Motor neuron (in vitro differentiated cells): ENCODE results near the gene YY2. TPM values are rescaled to one million over a fixed set of nuclear protein-coding genes. Genes with fewer than 3 reads are reported as not detected.
A peak's percentile ranks its signal among the peaks of the same experiment; 100 is the strongest.
"Not testable (repeated sequence)": the region's sequence is repeated elsewhere in the genome, so short reads cannot be mapped to it uniquely, and the experiment has no call there.

ENCODE experiments used
- ATAC-seq, 8 experiments: fragments of 200-7000 bp; cut with Tn5 transposase; replicated peaks in 6 of 8; 2 replicates each; pipeline ENCODE4 v1.8.0; 2021; ENCODE audit warnings: mild to moderate bottlenecking in 8 of 8, moderate library complexity in 8 of 8
- H3K27ac ChIP-seq, 2 donors: fragments of 250-450 bp; sonication (Bioruptor Pico); 2 replicates each; pipeline ENCODE4 v1.9.0; 2021; ENCODE audit warnings: antibody characterized with exemption in 2 of 2, mild to moderate bottlenecking in 2 of 2, moderate library complexity in 1 of 2
- H3K4me1 ChIP-seq, 2 donors: fragments of 250-450 bp; sonication (Bioruptor Pico); replicated peaks in 1 of 2; 2 replicates each; pipeline ENCODE4 v1.6.1; 2021; ENCODE audit warnings: antibody characterized with exemption in 2 of 2, mild to moderate bottlenecking in 2 of 2, moderate library complexity in 1 of 2
- H3K4me3 ChIP-seq, 5 donors: fragments of 250-450 bp; sonication (Bioruptor Pico); 2 replicates each; pipeline ENCODE4 v1.9.0; 2021; ENCODE audit warnings: antibody characterized with exemption in 5 of 5, mild to moderate bottlenecking in 5 of 5, moderate library complexity in 4 of 5
- WGBS, 10 experiments: fragments of 450-650 bp; shearing (Covaris generic); methylation state at CpG; one replicate each; pipeline ENCODE4 v1.0.0; 2022; 5-methylcytosine and 5-hydroxymethylcytosine counted together
- in situ Hi-C, 9 experiments: fragments of 400-800 bp; cut with MboI; loops; one replicate each; pipeline ENCODE4 v1.15.0; 2021; ENCODE audit warnings: low sequenced_read_pairs in 9 of 9, low pct_unique_long_range_greater_than_20kb in 2 of 9; ENCODE audit not compliant: unreplicated experiment in 9 of 9
- total RNA-seq, 8 experiments: library from RNA; unstranded; fragments of 300-600 nt; gene quantifications; 2 replicates each; pipeline versions ENCODE4 v1.2.3 to v1.2.4, GENCODE V29; 2022

The YY2 gene
- total RNA-seq, 8 experiments from 2014 or later, result 0.73 to 6.4 (median 1.6) TPM

GRCh38 chrX:21843179-21843578 lies 12.6 kb upstream of the YY2 start:
- 29 to 80% (median 60%) methylated on average over 1 to 5 of the region's 5 CpGs; no CpG with 5 or more reads in 4 of the 10 experiments for WGBS, 10 experiments
- H3K27ac ChIP-seq, result no peak overlapping the region
- no peak for ATAC-seq
- in situ Hi-C loops, result no loop called here
- no peak overlapping the region for H3K4me3 ChIP-seq
- H3K4me1 ChIP-seq, result no peaks in the 10 kb centered on the region

DNA sequence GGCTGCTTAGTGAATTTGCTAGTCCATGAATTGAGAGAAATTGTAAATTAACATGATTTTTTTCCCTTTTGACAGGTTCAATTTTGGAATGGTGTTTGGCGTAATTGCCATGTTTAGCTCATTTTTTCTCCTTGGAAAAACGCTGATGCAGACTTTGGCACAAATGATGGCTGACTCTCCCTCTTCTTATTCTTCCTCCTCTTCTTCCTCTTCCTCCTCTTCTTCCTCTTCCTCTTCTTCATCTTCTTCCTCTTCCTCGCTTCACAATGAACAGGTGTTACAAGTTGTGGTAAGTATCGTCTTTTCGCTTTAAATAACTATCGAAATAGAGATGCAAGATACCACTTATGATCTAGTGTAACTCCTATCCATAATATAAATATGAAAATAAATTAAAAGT lies 10.7 kb upstream of the YY2 start:
- Histone ChIP-seq H3K4me3 (no peak overlapping the region), H3K4me1 (no peaks in the 10 kb centered on the region), H3K27ac (no peak overlapping the region)
- ATAC-seq, result no peak
- WGBS, 10 experiments, result 41 to 100% (median 94%) methylated on average over 2 to 6 of the region's 6 CpGs; no CpG with 5 or more reads in 2 of the 10 experiments
- in situ Hi-C loops, result no loop called here

- H3K27ac ChIP-seq, result no peak overlapping the region
- in situ Hi-C loops, result no loop called here
- no peak overlapping the region for H3K4me3 ChIP-seq
- no peaks in the 10 kb centered on the region for H3K4me1 ChIP-seq
- peak in 1 of 8 experiments; percentile 53 for ATAC-seq
- 33 to 67% methylated on average over 1 of the region's 1 CpG; no CpG with 5 or more reads in 8 of the 10 experiments for WGBS, 10 experiments
These were observed 8.4 kb upstream of the YY2 start for GRCh38 chrX:21847342-21847741.

GRCh38 chrX:21853578-21853977 lies 2.2 kb upstream of the YY2 start:
- H3K4me1 ChIP-seq, result no peaks in the 10 kb centered on the region
- no peak for ATAC-seq
- in situ Hi-C loops, result no loop called here
- no peak overlapping the region for H3K4me3 ChIP-seq
- no peak overlapping the region for H3K27ac ChIP-seq

DNA sequence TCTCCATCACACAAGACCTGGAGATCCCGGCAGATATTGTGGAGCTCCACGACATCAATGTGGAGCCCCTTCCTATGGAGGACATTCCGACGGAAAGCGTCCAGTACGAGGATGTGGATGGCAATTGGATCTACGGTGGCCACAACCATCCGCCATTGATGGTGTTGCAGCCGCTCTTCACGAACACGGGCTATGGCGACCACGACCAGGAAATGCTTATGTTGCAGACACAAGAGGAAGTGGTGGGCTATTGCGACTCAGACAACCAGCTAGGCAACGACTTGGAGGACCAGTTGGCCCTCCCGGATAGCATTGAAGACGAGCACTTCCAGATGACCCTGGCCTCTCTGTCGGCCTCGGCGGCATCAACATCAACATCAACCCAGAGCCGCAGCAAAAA lies 717 bp downstream of the YY2 start:
- WGBS, 10 experiments, result 100% methylated on average over 1 to 6 of the region's 21 CpGs; no CpG with 5 or more reads in 5 of the 10 experiments
- Histone ChIP-seq H3K27ac (no peak overlapping the region), H3K4me1 (no peaks in the 10 kb centered on the region), H3K4me3 (no peak overlapping the region)
- in situ Hi-C loops, result no loop called here
- no peak for ATAC-seq

DNA sequence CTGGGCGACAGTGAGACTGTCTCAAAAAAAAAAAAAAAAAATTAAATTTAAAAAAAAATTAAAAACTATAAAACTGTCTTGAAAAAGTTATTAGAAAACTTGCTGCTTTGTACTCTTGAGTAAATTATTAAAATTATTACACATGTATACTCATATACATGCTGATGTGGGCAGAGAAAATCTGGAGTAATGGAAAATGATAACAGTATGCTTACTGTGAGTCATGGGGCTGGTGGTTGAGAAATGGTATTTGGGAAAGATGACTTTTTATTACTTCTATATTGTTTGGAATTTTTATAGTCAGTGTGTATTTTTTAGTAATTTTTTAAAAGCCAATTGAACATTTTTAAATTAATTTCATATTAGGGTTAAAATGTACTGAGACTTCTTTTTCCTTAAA lies 7.5 kb downstream of the YY2 start:
- no peak for ATAC-seq
- Histone ChIP-seq H3K27ac (no peak overlapping the region), H3K4me1 (no peaks in the 10 kb centered on the region), H3K4me3 (no peak overlapping the region)
- 75 to 100% methylated on average over 1 of the region's 1 CpG; no CpG with 5 or more reads in 8 of the 10 experiments for WGBS, 10 experiments
- in situ Hi-C loops, result no loop called here

DNA sequence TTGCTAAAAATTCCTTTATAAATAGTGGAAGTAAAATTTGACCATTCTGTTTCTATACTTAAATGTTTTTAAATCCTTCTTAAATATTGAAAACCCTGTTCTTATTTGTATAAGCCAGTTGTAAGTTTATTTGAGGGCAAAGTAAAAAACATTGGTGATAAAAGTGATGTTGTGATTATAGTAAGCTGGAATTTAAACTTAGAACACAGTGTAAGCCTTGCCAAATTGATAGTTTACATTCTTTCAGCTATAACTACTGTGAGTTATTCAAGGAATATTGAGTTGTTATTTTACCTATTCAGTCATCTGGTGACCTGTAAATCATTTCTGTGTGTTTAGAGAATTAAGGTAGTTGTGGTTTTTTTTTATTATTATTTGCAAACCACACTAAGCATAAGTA lies 9.6 kb downstream of the YY2 start:
- in situ Hi-C loops, result no loop called here
- ATAC-seq, result no peak
- no peak overlapping the region for H3K27ac ChIP-seq

GRCh38 chrX:21870494-21870893 lies 14.7 kb downstream of the YY2 start:
- no peak overlapping the region for H3K27ac ChIP-seq
- in situ Hi-C loops, result no loop called here
- H3K4me1 ChIP-seq, result no peaks in the 10 kb centered on the region
- 55 to 100% (median 57%) methylated on average over 1 of the region's 1 CpG; no CpG with 5 or more reads in 7 of the 10 experiments for WGBS, 10 experiments
- H3K4me3 ChIP-seq, result no peak overlapping the region
- ATAC-seq, result no peak

More for the DNA sequence above, 9.6 kb downstream of the YY2 start:
- Histone ChIP-seq H3K4me3 (no peak overlapping the region), H3K4me1 (no peaks in the 10 kb centered on the region)

DNA sequence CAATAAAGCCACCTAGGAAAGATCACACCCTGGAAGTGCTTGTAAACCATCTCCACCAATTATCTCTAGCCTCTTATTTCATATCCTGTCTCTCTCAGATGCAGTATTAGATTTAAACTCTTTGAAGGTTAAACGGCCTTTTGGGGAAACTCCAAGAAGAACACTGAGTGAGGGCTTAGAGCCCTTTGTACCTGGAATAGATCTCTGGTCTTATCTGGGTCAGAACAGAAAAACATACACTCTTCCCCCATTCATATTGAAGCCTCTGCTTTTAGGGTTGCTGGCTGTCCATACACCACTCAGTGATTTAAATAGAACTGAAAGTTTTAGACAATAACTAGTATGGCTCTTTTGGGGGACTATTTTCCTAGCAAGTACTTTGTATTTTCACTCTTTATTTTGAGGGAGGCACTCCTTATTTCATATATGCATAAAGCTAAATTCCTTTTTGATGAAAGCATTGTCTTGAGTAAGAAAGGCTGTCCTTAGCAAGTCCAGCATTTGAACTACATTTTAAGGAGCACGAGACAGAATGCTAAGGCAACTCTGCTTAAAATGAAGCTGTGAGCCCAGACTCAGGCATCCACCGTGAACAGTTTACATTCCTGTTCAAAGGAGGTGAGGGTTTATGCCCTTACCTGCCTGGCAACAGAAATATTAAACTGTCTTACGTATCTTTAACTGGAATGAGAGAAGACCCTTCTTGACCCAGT lies 17.4 kb downstream of the YY2 start:
- in situ Hi-C loops, result no loop called here
- H3K4me1 ChIP-seq, result no peaks in the 10 kb centered on the region
- no peak overlapping the region for H3K4me3 ChIP-seq
- no peak overlapping the region for H3K27ac ChIP-seq
- peak in 2 of 8 experiments; percentile 75 to 78 for ATAC-seq
- WGBS, 10 experiments, result 0 to 51% (median 13%) methylated on average over 1 to 3 of the region's 4 CpGs; no CpG with 5 or more reads in 6 of the 10 experiments

- H3K4me1 ChIP-seq, H3K4me3 ChIP-seq, H3K27ac ChIP-seq, ATAC-seq, in situ Hi-C loops: not testable (repeated sequence)
- 60 to 67% methylated on average over 3 of the region's 3 CpGs; no CpG with 5 or more reads in 8 of the 10 experiments for WGBS, 10 experiments
These were observed 18.4 kb downstream of the YY2 start for GRCh38 chrX:21874182-21874581.

GRCh38 chrX:21875013-21875412 lies 19.2 kb downstream of the YY2 start:
- H3K27ac ChIP-seq, result no peak overlapping the region
- H3K4me3 ChIP-seq, result no peak overlapping the region
- no peaks in the 10 kb centered on the region for H3K4me1 ChIP-seq
- in situ Hi-C loops, result no loop called here
- no peak for ATAC-seq
- 20 to 89% (median 50%) methylated on average over 1 of the region's 1 CpG; no CpG with 5 or more reads in 7 of the 10 experiments for WGBS, 10 experiments

DNA sequence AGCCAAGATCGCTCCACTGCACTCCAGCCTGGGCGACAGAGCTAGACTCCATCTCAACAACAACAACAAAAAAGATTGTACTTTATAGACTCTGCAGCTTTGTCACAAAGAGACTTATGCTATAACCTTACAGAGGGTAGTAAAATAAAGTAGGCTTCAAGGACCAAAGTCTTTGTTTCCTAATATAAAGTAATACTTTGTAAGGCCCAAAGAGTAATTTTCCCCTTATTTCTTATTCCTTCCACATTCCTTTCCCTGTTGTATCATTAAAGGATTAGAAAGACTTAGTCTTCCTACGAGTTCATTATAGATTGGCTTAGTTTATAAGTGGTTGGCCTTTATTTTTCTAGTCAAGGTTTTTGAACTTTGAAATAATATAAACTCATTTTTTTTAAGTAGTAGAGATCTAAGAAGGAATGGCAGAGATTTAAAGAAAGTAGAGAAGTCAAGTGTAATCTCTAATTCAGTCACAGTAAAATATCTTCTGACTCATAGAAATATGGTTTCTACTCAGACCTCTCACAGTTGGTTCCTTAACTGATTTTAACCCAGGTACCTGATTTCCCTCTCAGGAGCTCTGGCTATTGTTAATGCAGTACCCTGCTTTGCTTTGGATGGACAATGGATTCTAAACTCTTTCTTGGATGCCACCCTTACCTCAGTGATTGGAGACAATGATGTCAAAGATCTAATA lies 26.2 kb downstream of the YY2 start:
- 40 to 100% (median 62%) methylated on average over 1 to 2 of the region's 3 CpGs; no CpG with 5 or more reads in 4 of the 10 experiments for WGBS, 10 experiments
- in situ Hi-C loops, result no loop called here
- H3K4me3 ChIP-seq, result no peak overlapping the region
- H3K27ac ChIP-seq, result no peak overlapping the region
- peaks cover 0 to 4% of the 10 kb centered on the region in 2 donors for H3K4me1 ChIP-seq
- ATAC-seq, result no peak

DNA sequence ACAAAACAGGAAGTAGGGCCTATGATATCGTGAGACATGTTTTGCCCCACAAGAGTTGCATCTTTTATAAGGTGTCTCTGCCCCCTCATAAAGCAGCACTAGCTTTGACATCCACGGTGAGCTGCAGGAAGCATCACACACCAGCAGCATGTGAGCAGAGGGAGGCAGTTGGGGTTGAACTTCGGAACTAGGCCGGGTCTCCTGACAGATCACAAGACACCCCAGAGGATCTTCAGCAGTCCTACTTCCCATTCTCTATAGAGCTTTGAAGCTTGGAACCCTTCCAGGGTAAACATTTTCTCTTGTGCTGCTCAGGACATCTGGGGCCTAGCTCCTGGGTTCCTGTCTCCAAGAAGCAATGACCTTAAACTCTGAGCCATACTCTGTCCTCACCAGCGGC lies 27.5 kb downstream of the YY2 start:
- 36 to 100% (median 60%) methylated on average over 1 to 5 of the region's 5 CpGs; no CpG with 5 or more reads in 5 of the 10 experiments for WGBS, 10 experiments
- Histone ChIP-seq H3K4me1 (peaks cover 0 to 4% of the 10 kb centered on the region in 2 donors), H3K27ac (no peak overlapping the region), H3K4me3 (no peak overlapping the region)
- in situ Hi-C loops, result no loop called here
- ATAC-seq, result peak in 1 of 8 experiments; percentile 57
